Natural killer cell (primary cell): ENCODE results near the gene C2CD3. TPM values are rescaled to one million over a fixed set of nuclear protein-coding genes. Genes with fewer than 3 reads are reported as not detected.

Source experiments
- ATAC-seq, 3 donors: fragments of 150-1000 bp in 2 of 3; fragments of 200-7000 bp in 1 of 3; cut with Tn5 transposase; 1 replicate in 1 of 3; 2 replicates in 2 of 3; pipeline ENCODE4 v1.10.0; 2021; ENCODE audit warnings: mild to moderate bottlenecking in 2 of 3, moderate library complexity in 2 of 3
- DNase-seq, 2 donors: peaks; one replicate each; pipeline versions ENCODE4 v3.0.0 to v3.0.0-alpha.2; 2013 to 2021; ENCODE audit warnings: mixed read lengths in 1 of 2
- H3K27ac ChIP-seq: one replicate; pipeline ENCODE4 v1.5.1; 2013; ENCODE audit warnings: mild to moderate bottlenecking, low read length
- H3K27me3 ChIP-seq: one replicate; pipeline ENCODE4 v1.6.1; 2013; ENCODE audit warnings: low read length; ENCODE audit not compliant: control insufficient read depth, insufficient read depth
- H3K36me3 ChIP-seq: one replicate; pipeline ENCODE4 v1.6.1; 2013; ENCODE audit warnings: low read length; ENCODE audit not compliant: control insufficient read depth, insufficient read depth
- H3K4me1 ChIP-seq: one replicate; pipeline ENCODE4 v1.6.1; 2013; ENCODE audit warnings: low read length; ENCODE audit not compliant: control insufficient read depth, insufficient read depth
- H3K4me3 ChIP-seq: one replicate; pipeline ENCODE4 v1.5.1; 2013; ENCODE audit warnings: low read length
- H3K9me3 ChIP-seq: one replicate; pipeline ENCODE4 v1.6.1; 2013; ENCODE audit warnings: low read length; ENCODE audit not compliant: control insufficient read depth, insufficient read depth
- H3K27ac Mint-ChIP-seq, 2 donors: one replicate each; pipeline ENCODE4 v1.8.0; 2022; ENCODE audit warnings: mild to moderate bottlenecking in 2 of 2, mixed read lengths in 2 of 2, moderate library complexity in 1 of 2
- H3K27me3 Mint-ChIP-seq, 2 donors: one replicate each; pipeline ENCODE4 v1.8.0; 2022; ENCODE audit warnings: low read depth in 2 of 2, mixed read lengths in 2 of 2
- H3K36me3 Mint-ChIP-seq: one replicate; pipeline ENCODE4 v1.8.0; 2022; ENCODE audit warnings: mixed read lengths
- H3K4me1 Mint-ChIP-seq, 2 donors: one replicate each; pipeline ENCODE4 v1.8.0; 2022; ENCODE audit warnings: mixed read lengths in 2 of 2
- H3K4me3 Mint-ChIP-seq: one replicate; pipeline ENCODE4 v1.8.0; 2022; ENCODE audit warnings: mild to moderate bottlenecking, moderate library complexity, mixed read lengths
- H3K9me3 Mint-ChIP-seq, 2 donors: one replicate each; pipeline ENCODE4 v1.8.0; 2022; ENCODE audit warnings: mixed read lengths in 2 of 2
- whole genome bisulfite sequencing: methylation state at CpG from one replicate; pipeline ENCODE4 v1.1.7; 2013; ENCODE audit warnings: missing lambda C conversion rate; ENCODE audit not compliant: insufficient coverage; 5-methylcytosine and 5-hydroxymethylcytosine counted together
- intact Hi-C: fragments of 100-400 bp; cut with micrococcal nuclease; formaldehyde crosslinking; loops from one replicate; pipeline ENCODE4 v1.14.2; 2022
- total RNA-seq, 4 donors: library from RNA; stranded (reverse); fragments of 120-200 nt in 1 of 4; gene quantifications; one replicate each; pipeline versions ENCODE4 v1.2.3 to v1.2.4, GENCODE V29; 2013 to 2022
- TF ChIP-seq, protein P1 (sequence below): fragments of 200-600 bp; IDR thresholded peaks from one replicate; pipeline ENCODE4 v1.8.0; 2022; ENCODE audit warnings: antibody characterized with exemption

C2CD3 gene
- total RNA-seq, 3 donors from 2014 or later (not counting 1 experiment from before 2014, with no cell fraction given) = 55.0 to 67.6 (median 58.1) TPM

DNA sequence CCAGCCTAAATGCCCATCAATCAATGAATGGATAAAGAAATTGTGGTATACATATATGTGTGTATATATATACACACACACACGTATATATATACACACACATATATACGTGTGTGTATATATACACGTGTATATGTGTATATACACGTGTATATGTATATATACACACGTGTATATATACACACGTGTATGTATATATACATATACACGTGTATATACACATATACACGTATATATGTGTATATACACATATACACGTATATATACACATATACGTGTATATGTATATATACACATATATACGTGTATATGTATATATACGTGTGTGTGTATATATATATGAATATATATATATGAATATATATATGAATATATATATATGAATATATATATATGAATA, 54.1 kb downstream of the C2CD3 start:
- Histone ChIP-seq H3K36me3 (peaks cover 21% of the 10 kb centered on the region), H3K27ac (no peak overlapping the region), H3K9me3 (no peaks in the 10 kb centered on the region), H3K27me3 (no peaks in the 10 kb centered on the region), H3K4me3 (no peak overlapping the region), H3K4me1 (no peaks in the 10 kb centered on the region)
- no peaks in the 10 kb centered on the region for H3K4me1 Mint-ChIP-seq
- peaks cover 32% of the 10 kb centered on the region for H3K36me3 Mint-ChIP-seq
- H3K27me3 Mint-ChIP-seq = no peaks in the 10 kb centered on the region
- H3K27ac Mint-ChIP-seq = no peak overlapping the region
- TF ChIP-seq, protein P1, sequence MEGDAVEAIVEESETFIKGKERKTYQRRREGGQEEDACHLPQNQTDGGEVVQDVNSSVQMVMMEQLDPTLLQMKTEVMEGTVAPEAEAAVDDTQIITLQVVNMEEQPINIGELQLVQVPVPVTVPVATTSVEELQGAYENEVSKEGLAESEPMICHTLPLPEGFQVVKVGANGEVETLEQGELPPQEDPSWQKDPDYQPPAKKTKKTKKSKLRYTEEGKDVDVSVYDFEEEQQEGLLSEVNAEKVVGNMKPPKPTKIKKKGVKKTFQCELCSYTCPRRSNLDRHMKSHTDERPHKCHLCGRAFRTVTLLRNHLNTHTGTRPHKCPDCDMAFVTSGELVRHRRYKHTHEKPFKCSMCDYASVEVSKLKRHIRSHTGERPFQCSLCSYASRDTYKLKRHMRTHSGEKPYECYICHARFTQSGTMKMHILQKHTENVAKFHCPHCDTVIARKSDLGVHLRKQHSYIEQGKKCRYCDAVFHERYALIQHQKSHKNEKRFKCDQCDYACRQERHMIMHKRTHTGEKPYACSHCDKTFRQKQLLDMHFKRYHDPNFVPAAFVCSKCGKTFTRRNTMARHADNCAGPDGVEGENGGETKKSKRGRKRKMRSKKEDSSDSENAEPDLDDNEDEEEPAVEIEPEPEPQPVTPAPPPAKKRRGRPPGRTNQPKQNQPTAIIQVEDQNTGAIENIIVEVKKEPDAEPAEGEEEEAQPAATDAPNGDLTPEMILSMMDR = no peak
- H3K9me3 Mint-ChIP-seq = peaks cover 2 to 3% of the 10 kb centered on the region in 2 donors
- DNase-seq (no peak), ATAC-seq (no peak)
- H3K4me3 Mint-ChIP-seq = no peak overlapping the region
- intact Hi-C loops = no loop called here
- WGBS = no CpG with 5 or more reads among the region's 12 CpGs

DNA sequence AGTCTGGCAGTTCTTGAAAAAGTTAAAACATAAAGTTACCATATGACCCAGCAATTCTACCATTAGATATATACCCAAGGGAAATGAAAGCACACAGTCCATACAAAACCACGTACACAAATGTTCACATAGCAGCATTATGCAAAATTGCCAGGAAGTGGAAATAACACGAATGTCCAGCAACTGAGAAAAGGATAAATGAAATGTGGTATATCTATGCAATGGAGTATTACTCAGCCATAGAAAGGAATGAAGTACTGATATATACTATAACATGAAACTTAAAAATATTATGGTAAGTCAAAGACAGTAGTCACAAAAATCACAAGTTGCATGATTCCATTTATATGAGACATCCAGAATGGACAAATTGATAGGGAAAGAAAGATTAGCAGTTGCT, 57.9 kb downstream of the C2CD3 start:
- H3K4me1 ChIP-seq = no peaks in the 10 kb centered on the region
- no peak overlapping the region for H3K4me3 ChIP-seq
- intact Hi-C loops = no loop called here
- TF ChIP-seq, protein P1 = no peak
- peaks cover 32% of the 10 kb centered on the region for H3K36me3 ChIP-seq
- ATAC-seq (no peak), DNase-seq (no peak)
- Mint-ChIP-seq H3K27ac (no peak overlapping the region), H3K27me3 (no peaks in the 10 kb centered on the region), H3K9me3 (peaks cover 2 to 3% of the 10 kb centered on the region in 2 donors), H3K4me3 (no peak overlapping the region), H3K4me1 (no peaks in the 10 kb centered on the region), H3K36me3 (peaks cover 32% of the 10 kb centered on the region)
- 67% methylated on average over 1 of the region's 2 CpGs for WGBS
- H3K27me3 ChIP-seq = no peaks in the 10 kb centered on the region
- no peak overlapping the region for H3K27ac ChIP-seq
- H3K9me3 ChIP-seq = no peaks in the 10 kb centered on the region

- DNase-seq = no peak
- Mint-ChIP-seq H3K4me3 (no peak overlapping the region), H3K36me3 (peaks cover 37% of the 10 kb centered on the region), H3K4me1 (no peaks in the 10 kb centered on the region), H3K9me3 (no peaks in the 10 kb centered on the region), H3K27me3 (no peaks in the 10 kb centered on the region), H3K27ac (no peak overlapping the region)
- no peaks in the 10 kb centered on the region for H3K4me1 ChIP-seq
- no peaks in the 10 kb centered on the region for H3K27me3 ChIP-seq
- WGBS = 93% methylated on average over 1 of the region's 1 CpG
- no peak overlapping the region for H3K4me3 ChIP-seq
- H3K27ac ChIP-seq = no peak overlapping the region
- peaks cover 61% of the 10 kb centered on the region for H3K36me3 ChIP-seq
- TF ChIP-seq, protein P1 = no peak
- no peaks in the 10 kb centered on the region for H3K9me3 ChIP-seq
- intact Hi-C loops = no loop called here
- no peak for ATAC-seq
Measured at GRCh38 chr11:74106124-74106523, 64.7 kb downstream of the C2CD3 start.

DNA sequence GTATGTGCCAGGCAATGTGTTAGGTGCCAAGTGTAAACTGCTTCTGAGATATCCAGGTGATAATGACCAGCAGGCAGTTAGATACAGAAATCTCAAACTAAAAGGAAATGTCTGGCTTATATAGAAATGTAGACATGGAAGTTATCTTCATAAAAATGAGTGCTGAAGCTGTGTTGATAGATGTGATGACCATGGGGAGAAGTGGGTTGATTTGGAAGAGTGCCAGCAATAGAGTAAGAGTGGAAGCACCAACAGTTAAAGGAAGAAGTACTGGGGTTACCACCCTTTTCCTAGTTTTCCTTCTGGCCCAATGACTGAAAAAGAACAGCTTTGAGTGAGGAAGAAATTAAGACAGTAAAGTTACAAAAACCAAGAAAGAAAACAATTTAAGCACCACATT, 68.5 kb downstream of the C2CD3 start:
- Histone ChIP-seq H3K36me3 (peaks cover 69% of the 10 kb centered on the region), H3K4me1 (no peaks in the 10 kb centered on the region), H3K9me3 (no peaks in the 10 kb centered on the region), H3K27ac (no peak overlapping the region), H3K4me3 (no peak overlapping the region), H3K27me3 (no peaks in the 10 kb centered on the region)
- Mint-ChIP-seq H3K4me1 (no peaks in the 10 kb centered on the region), H3K36me3 (peaks cover 59% of the 10 kb centered on the region), H3K4me3 (no peak overlapping the region), H3K27me3 (no peaks in the 10 kb centered on the region), H3K9me3 (no peaks in the 10 kb centered on the region), H3K27ac (no peak overlapping the region)
- ATAC-seq (no peak), DNase-seq (no peak)
- TF ChIP-seq, protein P1 = no peak
- intact Hi-C loops = no loop called here
